Measurements from ENCODE around the gene KBTBD7. TPM values are rescaled to one million over a fixed set of nuclear protein-coding genes. Genes with fewer than 3 reads are reported as not detected.

KBTBD7 gene, protein sequence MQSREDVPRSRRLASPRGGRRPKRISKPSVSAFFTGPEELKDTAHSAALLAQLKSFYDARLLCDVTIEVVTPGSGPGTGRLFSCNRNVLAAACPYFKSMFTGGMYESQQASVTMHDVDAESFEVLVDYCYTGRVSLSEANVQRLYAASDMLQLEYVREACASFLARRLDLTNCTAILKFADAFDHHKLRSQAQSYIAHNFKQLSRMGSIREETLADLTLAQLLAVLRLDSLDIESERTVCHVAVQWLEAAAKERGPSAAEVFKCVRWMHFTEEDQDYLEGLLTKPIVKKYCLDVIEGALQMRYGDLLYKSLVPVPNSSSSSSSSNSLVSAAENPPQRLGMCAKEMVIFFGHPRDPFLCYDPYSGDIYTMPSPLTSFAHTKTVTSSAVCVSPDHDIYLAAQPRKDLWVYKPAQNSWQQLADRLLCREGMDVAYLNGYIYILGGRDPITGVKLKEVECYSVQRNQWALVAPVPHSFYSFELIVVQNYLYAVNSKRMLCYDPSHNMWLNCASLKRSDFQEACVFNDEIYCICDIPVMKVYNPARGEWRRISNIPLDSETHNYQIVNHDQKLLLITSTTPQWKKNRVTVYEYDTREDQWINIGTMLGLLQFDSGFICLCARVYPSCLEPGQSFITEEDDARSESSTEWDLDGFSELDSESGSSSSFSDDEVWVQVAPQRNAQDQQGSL
- 4.9 and 7.8 TPM in 2 replicates for total RNA-seq (ENCODE audit: low replicate concordance)

DNA sequence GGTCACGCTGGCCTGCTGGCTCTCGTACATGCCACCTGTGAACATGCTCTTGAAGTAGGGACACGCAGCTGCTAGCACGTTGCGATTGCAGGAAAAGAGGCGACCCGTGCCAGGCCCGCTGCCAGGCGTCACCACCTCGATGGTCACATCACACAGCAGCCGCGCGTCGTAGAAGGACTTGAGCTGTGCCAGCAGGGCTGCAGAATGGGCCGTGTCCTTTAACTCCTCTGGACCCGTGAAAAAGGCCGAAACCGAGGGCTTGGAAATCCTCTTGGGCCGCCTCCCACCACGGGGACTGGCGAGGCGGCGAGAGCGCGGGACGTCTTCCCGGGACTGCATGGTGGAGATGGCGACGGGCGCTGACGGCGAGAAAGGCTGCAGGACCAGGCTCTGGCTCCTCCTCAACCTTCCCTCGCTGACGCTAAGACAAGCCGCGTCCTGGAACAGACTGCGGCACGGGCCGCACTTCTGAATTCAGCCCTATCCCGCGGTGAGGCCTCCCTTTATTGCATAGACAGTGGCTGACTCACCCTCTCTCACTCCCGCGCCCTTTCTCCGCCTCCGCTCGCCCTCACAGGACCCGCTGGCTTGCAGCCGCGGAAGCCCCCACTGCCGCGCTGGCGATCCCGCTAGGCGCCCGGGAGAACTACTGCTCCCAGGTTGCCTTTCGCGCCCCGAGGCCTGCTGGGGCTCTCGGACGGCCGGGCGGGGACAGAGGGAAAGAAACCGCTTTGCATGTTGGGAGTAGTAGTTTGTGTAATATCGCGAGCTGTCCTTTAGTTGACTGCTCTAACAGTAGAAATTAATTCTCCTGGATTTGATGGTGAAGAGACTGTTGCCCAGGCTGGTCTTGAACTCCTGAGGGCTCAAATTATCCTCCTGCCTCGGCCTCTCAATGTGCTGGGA lies at the start of gene KBTBD7:
Gene KBTBD7 (minus strand): TSS at position 651 of the 906 bp plus-strand sequence. CDS start 312 bp downstream, at position 339.
- H3K4me3 ChIP-seq (ENCODE audit: low read depth, low read length): peak within 1 kb of the TSS; percentile 71
- TF ChIP-seq, protein P1, sequence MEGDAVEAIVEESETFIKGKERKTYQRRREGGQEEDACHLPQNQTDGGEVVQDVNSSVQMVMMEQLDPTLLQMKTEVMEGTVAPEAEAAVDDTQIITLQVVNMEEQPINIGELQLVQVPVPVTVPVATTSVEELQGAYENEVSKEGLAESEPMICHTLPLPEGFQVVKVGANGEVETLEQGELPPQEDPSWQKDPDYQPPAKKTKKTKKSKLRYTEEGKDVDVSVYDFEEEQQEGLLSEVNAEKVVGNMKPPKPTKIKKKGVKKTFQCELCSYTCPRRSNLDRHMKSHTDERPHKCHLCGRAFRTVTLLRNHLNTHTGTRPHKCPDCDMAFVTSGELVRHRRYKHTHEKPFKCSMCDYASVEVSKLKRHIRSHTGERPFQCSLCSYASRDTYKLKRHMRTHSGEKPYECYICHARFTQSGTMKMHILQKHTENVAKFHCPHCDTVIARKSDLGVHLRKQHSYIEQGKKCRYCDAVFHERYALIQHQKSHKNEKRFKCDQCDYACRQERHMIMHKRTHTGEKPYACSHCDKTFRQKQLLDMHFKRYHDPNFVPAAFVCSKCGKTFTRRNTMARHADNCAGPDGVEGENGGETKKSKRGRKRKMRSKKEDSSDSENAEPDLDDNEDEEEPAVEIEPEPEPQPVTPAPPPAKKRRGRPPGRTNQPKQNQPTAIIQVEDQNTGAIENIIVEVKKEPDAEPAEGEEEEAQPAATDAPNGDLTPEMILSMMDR (IDR thresholded peaks at IDR 0.05; ENCODE audit: insufficient read depth, low read length): no peak
- DNase-seq (ENCODE audit: low read depth): peak; percentile 96

DNA sequence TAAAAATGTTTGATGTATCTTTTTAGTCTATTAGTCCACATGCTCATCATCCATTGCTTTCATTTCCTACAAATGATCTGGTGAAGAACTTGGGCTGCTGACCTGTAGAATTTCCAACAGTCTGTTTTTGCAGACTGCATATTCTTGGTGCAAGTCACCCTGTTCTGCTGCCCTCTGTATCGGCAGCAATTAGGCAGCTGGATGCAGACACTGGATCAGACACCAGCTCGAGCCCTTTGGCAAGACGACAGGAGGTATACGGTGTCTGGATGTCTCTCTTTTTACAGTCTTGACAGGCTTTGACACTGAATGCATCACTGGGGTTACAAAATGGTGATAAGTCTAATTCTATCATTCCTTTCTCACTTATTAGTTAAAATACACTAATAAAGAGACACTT lies 47.3 kb upstream of the KBTBD7 start:
- TF ChIP-seq, protein P1 (IDR thresholded peaks at IDR 0.05; ENCODE audit: insufficient read depth, low read length): no peak
- DNase-seq (ENCODE audit: low read depth): no peak
- H3K4me3 ChIP-seq (ENCODE audit: low read depth, low read length): no peak overlapping the region

DNA sequence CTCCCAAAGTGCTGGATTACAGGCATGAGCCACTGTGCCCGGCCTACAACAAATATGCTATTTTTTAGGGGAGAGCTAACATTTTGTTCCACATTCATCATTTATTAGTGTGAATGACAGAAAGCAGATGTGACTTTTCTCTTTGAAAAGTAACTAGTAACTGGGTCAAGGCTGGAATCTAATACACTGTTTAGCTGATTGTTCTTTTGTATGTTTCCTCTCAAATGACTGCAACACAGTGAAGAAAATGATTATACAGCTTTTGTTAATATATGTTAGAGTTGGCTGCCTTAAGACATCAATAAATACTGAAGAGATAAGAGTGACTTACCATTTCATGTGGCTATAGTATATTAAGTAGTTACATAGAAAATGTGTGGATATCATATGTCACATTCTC lies 42.0 kb upstream of the KBTBD7 start:
- TF ChIP-seq, protein P1 (IDR thresholded peaks at IDR 0.05; ENCODE audit: insufficient read depth, low read length): no peak
- DNase-seq (ENCODE audit: low read depth): no peak
- H3K4me3 ChIP-seq (ENCODE audit: low read depth, low read length): no peak overlapping the region

DNA sequence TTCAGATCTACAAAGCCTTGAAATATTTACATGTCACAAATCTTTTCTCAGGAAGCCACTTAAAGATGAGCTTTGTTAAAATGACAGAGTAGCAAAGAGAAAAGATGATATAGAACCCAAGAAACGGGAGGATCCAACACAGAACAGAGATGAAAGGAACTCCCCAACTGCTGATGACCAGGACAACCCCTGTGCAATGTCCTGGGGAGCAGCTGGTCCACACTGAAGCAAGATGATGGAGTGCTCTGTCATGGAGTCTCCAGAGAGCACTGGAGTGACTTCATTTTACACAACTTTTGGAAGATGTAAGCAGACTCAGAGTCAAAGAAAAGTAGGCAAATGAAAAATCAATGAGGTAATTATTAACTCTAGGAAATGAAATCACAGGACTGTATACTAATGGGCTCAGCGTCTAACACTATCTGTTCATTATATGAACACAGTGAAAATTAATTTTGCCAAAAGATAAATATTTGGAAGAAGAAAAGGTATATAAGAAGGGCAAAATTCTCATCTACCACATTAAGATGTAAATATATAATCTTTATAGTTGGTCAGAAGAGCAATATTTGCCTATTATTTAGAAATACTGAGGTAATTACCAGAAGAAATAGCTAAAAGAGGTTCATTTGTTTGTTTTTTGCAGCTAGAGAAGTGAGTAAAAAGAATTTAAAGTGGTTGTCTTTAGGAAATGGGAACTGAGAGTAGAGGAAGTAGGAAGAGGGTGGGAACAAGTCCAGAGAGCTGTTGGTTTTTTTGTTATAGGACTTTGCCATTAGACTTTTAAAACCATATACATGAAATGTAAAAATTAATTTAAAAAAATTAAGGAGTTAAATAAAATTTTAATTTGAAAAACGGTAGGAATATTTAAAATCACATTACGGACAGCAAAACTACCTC lies 38.5 kb upstream of the KBTBD7 start:
- no peak overlapping the region for H3K4me3 ChIP-seq (ENCODE audit: low read depth, low read length)
- no peak for DNase-seq (ENCODE audit: low read depth)
- TF ChIP-seq, protein P1 (IDR thresholded peaks at IDR 0.05; ENCODE audit: insufficient read depth, low read length): no peak

DNA sequence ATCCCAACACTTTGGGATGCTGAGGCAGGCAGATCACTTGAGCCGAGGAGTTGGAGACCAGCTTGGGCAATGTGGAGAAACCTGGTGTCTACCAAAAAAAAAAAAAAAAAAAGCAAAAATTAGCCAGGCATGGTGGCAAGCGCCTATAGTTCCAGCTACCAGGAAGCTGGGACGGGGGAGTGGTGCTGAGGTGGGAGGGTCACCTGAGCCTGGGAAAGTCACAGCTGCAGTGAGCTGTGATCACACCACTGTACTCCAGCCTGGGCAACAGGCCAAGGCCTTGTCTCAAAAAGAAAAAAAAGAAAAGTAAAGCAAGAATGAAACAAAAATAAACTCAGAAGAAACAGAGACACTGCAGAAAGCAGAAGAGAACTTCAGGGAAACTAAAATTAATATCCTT lies 37.4 kb upstream of the KBTBD7 start:
- H3K4me3 ChIP-seq (ENCODE audit: low read depth, low read length): no peak overlapping the region
- TF ChIP-seq, protein P1 (IDR thresholded peaks at IDR 0.05; ENCODE audit: insufficient read depth, low read length): no peak
- peak; percentile 12 for DNase-seq (ENCODE audit: low read depth)

All from fibroblast of the aortic adventitia (primary cell).